Neural cell (in vitro differentiated cells): ENCODE measurements around the gene OR1S1.

Experiments
- EP300 ChIP-seq: fragments of 450-650 bp; conservative IDR thresholded peaks from 2 replicates; pipeline ENCODE4 v1.6.1; 2014; ENCODE audit warnings: antibody characterized with exemption, mild to moderate bottlenecking, moderate library complexity; ENCODE audit not compliant: poor library complexity, severe bottlenecking
- EZH2 ChIP-seq: fragments of 200-600, 300-800 bp; shearing (Covaris generic), sonication (generic); IDR thresholded peaks from 2 replicates; pipeline ENCODE4 v1.6.1; 2014; ENCODE audit warnings: antibody characterized with exemption, low read length, borderline replicate concordance, mild to moderate bottlenecking; ENCODE audit not compliant: insufficient read depth, poor library complexity, severe bottlenecking
- MXI1 ChIP-seq: fragments of 450-650 bp; conservative IDR thresholded peaks from 2 replicates; pipeline ENCODE4 v1.6.1; 2014; ENCODE audit warnings: antibody characterized with exemption, mild to moderate bottlenecking; ENCODE audit not compliant: poor library complexity, severe bottlenecking
- POLR2AphosphoS5 ChIP-seq: IDR thresholded peaks from 2 replicates; pipeline ENCODE4 v1.6.1; 2012
- RAD21 ChIP-seq: fragments of 450-650 bp; conservative IDR thresholded peaks from 2 replicates; pipeline ENCODE4 v1.6.1; 2014; ENCODE audit warnings: antibody characterized with exemption, mild to moderate bottlenecking, moderate library complexity
- SMC3 ChIP-seq: fragments of 450-650 bp; conservative IDR thresholded peaks from 2 replicates; pipeline ENCODE4 v1.6.1; 2014; ENCODE audit warnings: antibody characterized with exemption, mild to moderate bottlenecking, moderate library complexity; ENCODE audit not compliant: poor library complexity
- TAF1 ChIP-seq: IDR thresholded peaks from 2 replicates; pipeline ENCODE4 v1.6.1; 2012; ENCODE audit warnings: low read depth
- TF ChIP-seq, protein P1 (sequence below): fragments of 450-650 bp; IDR thresholded peaks from 2 replicates; pipeline ENCODE4 v1.5.1; 2014; ENCODE audit warnings: antibody characterized with exemption, mild to moderate bottlenecking, moderate library complexity; ENCODE audit not compliant: poor library complexity, severe bottlenecking
- TF ChIP-seq, protein P2 (sequence below): IDR thresholded peaks from 2 replicates; pipeline ENCODE4 v1.6.1; 2012; ENCODE audit warnings: borderline replicate concordance

- TF ChIP-seq, protein P1, sequence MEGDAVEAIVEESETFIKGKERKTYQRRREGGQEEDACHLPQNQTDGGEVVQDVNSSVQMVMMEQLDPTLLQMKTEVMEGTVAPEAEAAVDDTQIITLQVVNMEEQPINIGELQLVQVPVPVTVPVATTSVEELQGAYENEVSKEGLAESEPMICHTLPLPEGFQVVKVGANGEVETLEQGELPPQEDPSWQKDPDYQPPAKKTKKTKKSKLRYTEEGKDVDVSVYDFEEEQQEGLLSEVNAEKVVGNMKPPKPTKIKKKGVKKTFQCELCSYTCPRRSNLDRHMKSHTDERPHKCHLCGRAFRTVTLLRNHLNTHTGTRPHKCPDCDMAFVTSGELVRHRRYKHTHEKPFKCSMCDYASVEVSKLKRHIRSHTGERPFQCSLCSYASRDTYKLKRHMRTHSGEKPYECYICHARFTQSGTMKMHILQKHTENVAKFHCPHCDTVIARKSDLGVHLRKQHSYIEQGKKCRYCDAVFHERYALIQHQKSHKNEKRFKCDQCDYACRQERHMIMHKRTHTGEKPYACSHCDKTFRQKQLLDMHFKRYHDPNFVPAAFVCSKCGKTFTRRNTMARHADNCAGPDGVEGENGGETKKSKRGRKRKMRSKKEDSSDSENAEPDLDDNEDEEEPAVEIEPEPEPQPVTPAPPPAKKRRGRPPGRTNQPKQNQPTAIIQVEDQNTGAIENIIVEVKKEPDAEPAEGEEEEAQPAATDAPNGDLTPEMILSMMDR: no peak
- TF ChIP-seq TAF1: no peak
- TF ChIP-seq, protein P2, sequence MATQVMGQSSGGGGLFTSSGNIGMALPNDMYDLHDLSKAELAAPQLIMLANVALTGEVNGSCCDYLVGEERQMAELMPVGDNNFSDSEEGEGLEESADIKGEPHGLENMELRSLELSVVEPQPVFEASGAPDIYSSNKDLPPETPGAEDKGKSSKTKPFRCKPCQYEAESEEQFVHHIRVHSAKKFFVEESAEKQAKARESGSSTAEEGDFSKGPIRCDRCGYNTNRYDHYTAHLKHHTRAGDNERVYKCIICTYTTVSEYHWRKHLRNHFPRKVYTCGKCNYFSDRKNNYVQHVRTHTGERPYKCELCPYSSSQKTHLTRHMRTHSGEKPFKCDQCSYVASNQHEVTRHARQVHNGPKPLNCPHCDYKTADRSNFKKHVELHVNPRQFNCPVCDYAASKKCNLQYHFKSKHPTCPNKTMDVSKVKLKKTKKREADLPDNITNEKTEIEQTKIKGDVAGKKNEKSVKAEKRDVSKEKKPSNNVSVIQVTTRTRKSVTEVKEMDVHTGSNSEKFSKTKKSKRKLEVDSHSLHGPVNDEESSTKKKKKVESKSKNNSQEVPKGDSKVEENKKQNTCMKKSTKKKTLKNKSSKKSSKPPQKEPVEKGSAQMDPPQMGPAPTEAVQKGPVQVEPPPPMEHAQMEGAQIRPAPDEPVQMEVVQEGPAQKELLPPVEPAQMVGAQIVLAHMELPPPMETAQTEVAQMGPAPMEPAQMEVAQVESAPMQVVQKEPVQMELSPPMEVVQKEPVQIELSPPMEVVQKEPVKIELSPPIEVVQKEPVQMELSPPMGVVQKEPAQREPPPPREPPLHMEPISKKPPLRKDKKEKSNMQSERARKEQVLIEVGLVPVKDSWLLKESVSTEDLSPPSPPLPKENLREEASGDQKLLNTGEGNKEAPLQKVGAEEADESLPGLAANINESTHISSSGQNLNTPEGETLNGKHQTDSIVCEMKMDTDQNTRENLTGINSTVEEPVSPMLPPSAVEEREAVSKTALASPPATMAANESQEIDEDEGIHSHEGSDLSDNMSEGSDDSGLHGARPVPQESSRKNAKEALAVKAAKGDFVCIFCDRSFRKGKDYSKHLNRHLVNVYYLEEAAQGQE: no peak
- TF ChIP-seq POLR2AphosphoS5: no peak
- no peak for TF ChIP-seq EP300
- no peak for TF ChIP-seq SMC3
- no peak for TF ChIP-seq MXI1
- TF ChIP-seq EZH2: no peak
- no peak for TF ChIP-seq RAD21
Observed at GRCh38 chr11:58227956-58228615, 15.6 kb downstream of the OR1S1 start.
